ENCODE results near the gene ACTMAP. TPM values are rescaled to one million over a fixed set of nuclear protein-coding genes. Genes with fewer than 3 reads are reported as not detected.
"Not testable (repeated sequence)": the region's sequence is repeated elsewhere in the genome, so short reads cannot be mapped to it uniquely, and the experiment has no call there.

ACTMAP gene
- total and polyA plus RNA-seq, 4 donors: 5.3 to 27.7 (median 15.3) TPM

- ATAC-seq (ENCODE audit: insufficient read depth, low FRiP score): no peak
- 61 to 71% methylated on average over 5 of the region's 5 CpGs for WGBS, 2 donors
Observed at GRCh38 chr19:40768869-40769268, 18.6 kb upstream of the ACTMAP start.

DNA sequence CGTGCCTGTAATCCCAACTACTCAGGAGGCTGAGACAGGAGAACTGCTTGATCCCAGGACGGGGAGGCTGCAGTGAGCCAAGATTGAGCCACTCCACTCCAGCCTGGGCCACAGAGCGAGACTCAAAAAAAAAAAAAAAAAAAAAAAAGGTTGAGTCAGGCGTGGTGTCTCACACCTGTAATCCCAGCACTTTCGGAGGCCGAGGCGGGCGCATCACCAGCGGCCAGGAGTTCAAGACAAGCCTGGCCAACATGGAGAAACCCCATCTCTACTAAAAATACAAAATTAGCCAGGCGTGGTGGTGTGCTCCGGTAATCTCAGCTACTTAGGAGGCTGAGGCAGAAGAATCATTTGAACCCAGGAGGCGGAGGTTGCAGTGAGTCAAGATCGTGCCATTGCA is 16.1 kb upstream of the ACTMAP start:
- not testable (repeated sequence) for H3K27me3 ChIP-seq (ENCODE audit: control insufficient read depth in 3 of 3, insufficient read depth in 3 of 3, low read length in 2 of 3); H3K4me3 ChIP-seq; H3K4me1 ChIP-seq (ENCODE audit: control insufficient read depth in 5 of 5, insufficient read depth in 5 of 5, low read length in 5 of 5); H3K9me3 ChIP-seq (ENCODE audit: control insufficient read depth in 4 of 4, insufficient read depth in 3 of 4, low read length in 3 of 4); ATAC-seq (ENCODE audit: insufficient read depth, low FRiP score); H3K9ac ChIP-seq (ENCODE audit: insufficient read depth in 1 of 2, low read length in 2 of 2); H3K27ac ChIP-seq (ENCODE audit: low read depth in 1 of 2, low read length in 1 of 2); DNase-seq
- H3K36me3 ChIP-seq (ENCODE audit: control insufficient read depth in 4 of 4, insufficient read depth in 4 of 4, low read length in 4 of 4): peaks cover 31 to 50% (median 36%) of the 10 kb centered on the region in 4 donors
- WGBS, 2 donors: 98% methylated on average over 13 of the region's 13 CpGs

More at GRCh38 chr19:40768869-40769268, 18.6 kb upstream of the ACTMAP start:
- Histone ChIP-seq H3K27ac (ENCODE audit: low read depth in 1 of 2, low read length in 1 of 2) (peak overlapping the region in 1 of 2 donors; percentile 37), H3K4me3 (no peak overlapping the region), H3K9ac (ENCODE audit: insufficient read depth in 1 of 2, low read length in 2 of 2) (no peak overlapping the region), H3K27me3 (ENCODE audit: control insufficient read depth in 3 of 3, insufficient read depth in 3 of 3, low read length in 2 of 3) (no peaks in the 10 kb centered on the region), H3K36me3 (ENCODE audit: control insufficient read depth in 4 of 4, insufficient read depth in 4 of 4, low read length in 4 of 4) (peaks cover 13 to 26% (median 17%) of the 10 kb centered on the region in 4 donors), H3K4me1 (ENCODE audit: control insufficient read depth in 5 of 5, insufficient read depth in 5 of 5, low read length in 5 of 5) (peaks cover 0 to 1% (median 0%) of the 10 kb centered on the region in 5 donors), H3K9me3 (ENCODE audit: control insufficient read depth in 4 of 4, insufficient read depth in 3 of 4, low read length in 3 of 4) (no peaks in the 10 kb centered on the region)
- DNase-seq: peak in 1 of 3 donors; percentile 58
- no peak for TF ChIP-seq CTCF (IDR thresholded peaks at IDR 0.05; ENCODE audit: control extremely low read depth, extremely low read depth)

- no peak for TF ChIP-seq CTCF (IDR thresholded peaks at IDR 0.05; ENCODE audit: control extremely low read depth, extremely low read depth)
- WGBS, 2 donors: 88 to 93% methylated on average over 10 of the region's 10 CpGs
- Histone ChIP-seq H3K27ac (ENCODE audit: low read depth in 1 of 2, low read length in 1 of 2) (no peak overlapping the region), H3K4me3 (no peak overlapping the region), H3K27me3 (ENCODE audit: control insufficient read depth in 3 of 3, insufficient read depth in 3 of 3, low read length in 2 of 3) (no peaks in the 10 kb centered on the region), H3K9me3 (ENCODE audit: control insufficient read depth in 4 of 4, insufficient read depth in 3 of 4, low read length in 3 of 4) (no peaks in the 10 kb centered on the region), H3K9ac (ENCODE audit: insufficient read depth in 1 of 2, low read length in 2 of 2) (no peak overlapping the region), H3K36me3 (ENCODE audit: control insufficient read depth in 4 of 4, insufficient read depth in 4 of 4, low read length in 4 of 4) (peaks cover 48 to 67% (median 52%) of the 10 kb centered on the region in 4 donors), H3K4me1 (ENCODE audit: control insufficient read depth in 5 of 5, insufficient read depth in 5 of 5, low read length in 5 of 5) (no peaks in the 10 kb centered on the region)
- ATAC-seq (ENCODE audit: insufficient read depth, low FRiP score) (no peak), DNase-seq (no peak)
Observed at GRCh38 chr19:40763963-40764362, 13.7 kb upstream of the ACTMAP start.

GRCh38 chr19:40763526-40763925 is 13.2 kb upstream of the ACTMAP start:
- Histone ChIP-seq H3K27ac (ENCODE audit: low read depth in 1 of 2, low read length in 1 of 2) (no peak overlapping the region), H3K27me3 (ENCODE audit: control insufficient read depth in 3 of 3, insufficient read depth in 3 of 3, low read length in 2 of 3) (no peaks in the 10 kb centered on the region), H3K4me1 (ENCODE audit: control insufficient read depth in 5 of 5, insufficient read depth in 5 of 5, low read length in 5 of 5) (no peaks in the 10 kb centered on the region), H3K36me3 (ENCODE audit: control insufficient read depth in 4 of 4, insufficient read depth in 4 of 4, low read length in 4 of 4) (peaks cover 49 to 68% (median 52%) of the 10 kb centered on the region in 4 donors), H3K9ac (ENCODE audit: insufficient read depth in 1 of 2, low read length in 2 of 2) (no peak overlapping the region), H3K9me3 (ENCODE audit: control insufficient read depth in 4 of 4, insufficient read depth in 3 of 4, low read length in 3 of 4) (no peaks in the 10 kb centered on the region), H3K4me3 (no peak overlapping the region)
- 90 to 95% methylated on average over 7 of the region's 7 CpGs for WGBS, 2 donors
- TF ChIP-seq CTCF (IDR thresholded peaks at IDR 0.05; ENCODE audit: control extremely low read depth, extremely low read depth): no peak
- DNase-seq (no peak), ATAC-seq (ENCODE audit: insufficient read depth, low FRiP score) (no peak)
